A673 (cell line): ENCODE results near the gene GALNT7. TPM values are rescaled to one million over a fixed set of nuclear protein-coding genes. Genes with fewer than 3 reads are reported as not detected.

Experiments
- BruUV-seq: library from RNA; stranded (reverse); fragments of 400-500 nt; replicated peaks from 2 replicates; lab custom pipeline; 2021; lab: Mats Ljungman, UMichigan
- CTCF ChIA-PET: fragments of 300-600 bp; sonication (Branson Sonifier 250); formaldehyde crosslinking; loops from one replicate; lab custom pipeline; 2022; ENCODE audit warnings: antibody characterized with exemption; lab: Charles Lee
- POLR2A ChIA-PET: fragments of 300-600 bp; sonication (Branson Sonifier 250); formaldehyde crosslinking; loops from one replicate; lab custom pipeline; 2022; ENCODE audit warnings: antibody characterized with exemption; ENCODE audit not compliant: low non-redundant PET; lab: Charles Lee
- DNase-seq: peaks from one replicate; pipeline ENCODE4 v3.0.0-alpha.2; 2015; ENCODE audit warnings: low spot score
- H3K27ac ChIP-seq: fragments of 200-600 bp; sonication (generic); 2 replicates; pipeline ENCODE4 v1.5.1; 2016; ENCODE audit warnings: mixed run types, low read depth, mild to moderate bottlenecking, mixed read lengths, antibody characterized with exemption, low read length; ENCODE audit not compliant: poor library complexity, severe bottlenecking
- H3K27me3 ChIP-seq: fragments of 200-600 bp; sonication (generic); replicated peaks from 2 replicates; pipeline ENCODE4 v1.6.1; 2017; ENCODE audit warnings: mixed run types, low read depth, mild to moderate bottlenecking, mixed read lengths, antibody characterized with exemption, low read length; ENCODE audit not compliant: insufficient read depth, poor library complexity
- H3K36me3 ChIP-seq: fragments of 200-600 bp; sonication (generic); 2 replicates; pipeline ENCODE4 v1.6.1; 2016; ENCODE audit warnings: mixed run types, mild to moderate bottlenecking, mixed read lengths, antibody characterized with exemption, low read length; ENCODE audit not compliant: insufficient read depth, poor library complexity, severe bottlenecking
- H3K4me1 ChIP-seq: fragments of 200-600 bp; sonication (generic); 2 replicates; pipeline ENCODE4 v1.6.1; 2017; ENCODE audit warnings: mixed run types, mild to moderate bottlenecking, mixed read lengths, antibody characterized with exemption, low read length; ENCODE audit not compliant: insufficient read depth, poor library complexity, severe bottlenecking
- H3K4me3 ChIP-seq: fragments of 200-600 bp; sonication (generic); 2 replicates; pipeline ENCODE4 v1.5.1; 2016; ENCODE audit warnings: low read depth, mixed run types, mild to moderate bottlenecking, mixed read lengths, low read length; ENCODE audit not compliant: poor library complexity, severe bottlenecking
- H3K9me3 ChIP-seq: fragments of 200-600 bp; sonication (generic); 2 replicates; pipeline ENCODE4 v1.6.1; 2016; ENCODE audit warnings: mixed run types, low read depth, mild to moderate bottlenecking, mixed read lengths, antibody characterized with exemption, low read length; ENCODE audit not compliant: poor library complexity, severe bottlenecking
- CTCF ChIP-seq: fragments of 300-800, 200-600 bp; sonication (generic); conservative IDR thresholded peaks from 2 replicates; pipeline ENCODE4 v1.5.1; 2017; ENCODE audit warnings: low read depth, mild to moderate bottlenecking, antibody characterized with exemption, low read length, moderate library complexity, mixed read lengths
- EZH2 ChIP-seq: fragments of 200-600 bp; sonication (generic); IDR thresholded peaks from 2 replicates; pipeline ENCODE4 v1.6.1; 2017; ENCODE audit warnings: borderline replicate concordance, low read depth, mild to moderate bottlenecking, mixed read lengths, antibody characterized with exemption, low read length; ENCODE audit not compliant: poor library complexity, severe bottlenecking
- intact Hi-C: fragments of 100-400 bp; cut with micrococcal nuclease; formaldehyde crosslinking; loops from one replicate; pipeline ENCODE4 v1.10.0; 2022; ENCODE audit not compliant: unreplicated experiment
- total RNA-seq: library from RNA; stranded (reverse); gene quantifications from 2 replicates; pipeline ENCODE4 v1.2.3, GENCODE V29; 2021

GALNT7 gene
- total RNA-seq, 1 experiment from 2014 or later, result 89.7 TPM

GRCh38 chr4:173128199-173128890 lies 40.3 kb upstream of the GALNT7 start:
- ChIA-PET CTCF (interaction anchor here (0.6 kb wide), 1 partner anchor 14 kb away, joined by 3 read pairs; no protein-coding TSS in a partner anchor), POLR2A (no interaction called here)
- Histone ChIP-seq H3K4me3 (no peak overlapping the region), H3K27me3 (no peaks in the 10 kb centered on the region), H3K27ac (no peak overlapping the region), H3K9me3 (no peaks in the 10 kb centered on the region), H3K36me3 (no peaks in the 10 kb centered on the region), H3K4me1 (no peaks in the 10 kb centered on the region)
- no TSS peak for BruUV-seq
- TF ChIP-seq CTCF, result no peak
- no peak for TF ChIP-seq EZH2
- no peak for DNase-seq
- intact Hi-C loops, result no loop called here

- Histone ChIP-seq H3K9me3 (no peaks in the 10 kb centered on the region), H3K27me3 (no peaks in the 10 kb centered on the region), H3K36me3 (no peaks in the 10 kb centered on the region), H3K4me1 (no peaks in the 10 kb centered on the region), H3K27ac (no peak overlapping the region), H3K4me3 (no peak overlapping the region)
- TF ChIP-seq CTCF (no peak), EZH2 (no peak)
- ChIA-PET POLR2A (no interaction called here), CTCF (interaction anchor here (0.6 kb wide), 1 partner anchor 93 kb away, joined by 3 read pairs; no protein-coding TSS in a partner anchor)
- DNase-seq, result no peak
- intact Hi-C loops, result no loop called here
- BruUV-seq, result no TSS peak
Observed at GRCh38 chr4:173130687-173131086, 37.9 kb upstream of the GALNT7 start.

- ChIA-PET CTCF (no interaction called here), POLR2A (no interaction called here)
- DNase-seq, result no peak
Observed at GRCh38 chr4:173134426-173134825, 34.2 kb upstream of the GALNT7 start.

More at GRCh38 chr4:173134426-173134825, 34.2 kb upstream of the GALNT7 start:
- TF ChIP-seq CTCF (no peak), EZH2 (no peak)
- Histone ChIP-seq H3K9me3 (no peaks in the 10 kb centered on the region), H3K27me3 (no peaks in the 10 kb centered on the region), H3K27ac (no peak overlapping the region), H3K4me3 (no peak overlapping the region), H3K36me3 (no peaks in the 10 kb centered on the region), H3K4me1 (no peaks in the 10 kb centered on the region)
- intact Hi-C loops, result no loop called here
- no TSS peak for BruUV-seq
